CD14-positive monocyte (primary cell): ENCODE measurements around the gene HPS1. TPM values are rescaled to one million over a fixed set of nuclear protein-coding genes. Genes with fewer than 3 reads are reported as not detected.

ENCODE experiments used
- DNase-seq, 3 donors: peaks; one replicate each; pipeline ENCODE4 v3.0.0-alpha.2; 2011 to 2022
- H2AFZ ChIP-seq: 2 replicates; pipeline ENCODE4 v1.6.0; 2012; ENCODE audit warnings: mild to moderate bottlenecking, low read depth, low read length, inconsistent platforms; ENCODE audit not compliant: insufficient read depth, poor library complexity, severe bottlenecking
- H3K27ac ChIP-seq, 2 donors: 1 replicate in 1 of 2; 2 replicates in 1 of 2; pipeline ENCODE4 v1.5.1; 2012 to 2013; ENCODE audit warnings: low read length in 2 of 2, control low read depth in 1 of 2, inconsistent platforms in 1 of 2, low read depth in 1 of 2, mild to moderate bottlenecking in 1 of 2
- H3K27me3 ChIP-seq, 2 donors: one replicate each; pipeline versions ENCODE4 v1.6.0 to v1.6.1; 2011 to 2013; ENCODE audit warnings: low read length in 2 of 2; ENCODE audit not compliant: control insufficient read depth in 2 of 2, insufficient read depth in 2 of 2
- H3K36me3 ChIP-seq, 2 donors: replicated peaks in 1 of 2; 1 replicate in 1 of 2; 2 replicates in 1 of 2; pipeline versions ENCODE4 v1.5.1 to v1.6.1; 2012 to 2013; ENCODE audit warnings: low read length in 2 of 2, control low read depth in 1 of 2, inconsistent platforms in 1 of 2, mild to moderate bottlenecking in 1 of 2; ENCODE audit not compliant: insufficient read depth in 2 of 2, control insufficient read depth in 1 of 2
- H3K4me1 ChIP-seq, 2 donors: 1 replicate in 1 of 2; 2 replicates in 1 of 2; pipeline versions ENCODE4 v1.5.1 to v1.6.1; 2012 to 2013; ENCODE audit warnings: low read length in 2 of 2, control low read depth in 1 of 2, inconsistent platforms in 1 of 2, mild to moderate bottlenecking in 1 of 2, moderate library complexity in 1 of 2; ENCODE audit not compliant: insufficient read depth in 2 of 2, control insufficient read depth in 1 of 2
- H3K4me2 ChIP-seq: replicated peaks from 2 replicates; pipeline ENCODE3; 2012; ENCODE audit warnings: low read length, moderate library complexity, mild to moderate bottlenecking; ENCODE audit not compliant: poor library complexity, severe bottlenecking; ENCODE audit errors: extremely low read depth
- H3K4me3 ChIP-seq, 3 experiments: fragments of 200-600 bp in 1 of 3; sonication (generic) in 1 of 3; replicated peaks in 1 of 3; 1 replicate in 2 of 3; 2 replicates in 1 of 3; pipeline ENCODE4 v1.5.1; 2011 to 2013; ENCODE audit warnings: low read length in 3 of 3, mild to moderate bottlenecking in 3 of 3, control low read depth in 2 of 3, low read depth in 2 of 3, inconsistent platforms in 1 of 3, moderate library complexity in 1 of 3
- H3K79me2 ChIP-seq: 2 replicates; pipeline ENCODE4 v1.6.0; 2012; ENCODE audit warnings: mild to moderate bottlenecking, control low read depth, inconsistent platforms, low read length, moderate library complexity; ENCODE audit not compliant: insufficient read depth
- H3K9ac ChIP-seq: 2 replicates; pipeline ENCODE4 v1.6.0; 2017; ENCODE audit warnings: low read length, mild to moderate bottlenecking; ENCODE audit not compliant: insufficient read depth, poor library complexity, severe bottlenecking
- H3K9me3 ChIP-seq, 2 donors: replicated peaks in 1 of 2; 1 replicate in 1 of 2; 2 replicates in 1 of 2; pipeline versions ENCODE4 v1.5.1 to v1.6.1; 2012 to 2013; ENCODE audit warnings: low read length in 2 of 2, control low read depth in 1 of 2; ENCODE audit not compliant: control insufficient read depth in 1 of 2, insufficient read depth in 1 of 2
- H4K20me1 ChIP-seq: 2 replicates; pipeline ENCODE4 v1.6.0; 2012; ENCODE audit warnings: mild to moderate bottlenecking, low read length, control low read depth, moderate library complexity; ENCODE audit not compliant: insufficient read depth
- H3K27ac Mint-ChIP-seq, 7 donors: one replicate each; pipeline ENCODE4 v1.8.0; 2020; ENCODE audit warnings: mild to moderate bottlenecking in 7 of 7, mixed read lengths in 7 of 7, moderate library complexity in 6 of 7, inconsistent platforms in 2 of 7
- H3K27me3 Mint-ChIP-seq, 3 donors: one replicate each; pipeline ENCODE4 v1.8.0; 2021 to 2022; ENCODE audit warnings: low read depth in 3 of 3, mild to moderate bottlenecking in 3 of 3, mixed read lengths in 3 of 3, moderate library complexity in 3 of 3, inconsistent platforms in 1 of 3
- H3K36me3 Mint-ChIP-seq, 2 donors: one replicate each; pipeline ENCODE4 v1.8.0; 2020; ENCODE audit warnings: mixed read lengths in 2 of 2, inconsistent platforms in 1 of 2, mild to moderate bottlenecking in 1 of 2
- H3K4me1 Mint-ChIP-seq: one replicate; pipeline ENCODE4 v1.8.0; 2020; ENCODE audit warnings: mild to moderate bottlenecking, mixed read lengths
- H3K4me3 Mint-ChIP-seq, 2 donors: one replicate each; pipeline ENCODE4 v1.8.0; 2020; ENCODE audit warnings: mild to moderate bottlenecking in 2 of 2, mixed read lengths in 2 of 2, moderate library complexity in 1 of 2
- H3K9me3 Mint-ChIP-seq, 7 donors: one replicate each; pipeline ENCODE4 v1.8.0; 2020 to 2022; ENCODE audit warnings: mixed read lengths in 7 of 7, mild to moderate bottlenecking in 6 of 7, moderate library complexity in 6 of 7, inconsistent platforms in 2 of 7
- CTCF ChIP-seq: fragments of 200-600 bp; IDR thresholded peaks from one replicate; pipeline ENCODE4 v1.8.0; 2022; ENCODE audit warnings: antibody characterized with exemption, mild to moderate bottlenecking
- WGBS: methylation state at CpG from one replicate; pipeline ENCODE4 v1.1.5; 2013; ENCODE audit warnings: missing lambda C conversion rate; ENCODE audit not compliant: insufficient coverage; 5-methylcytosine and 5-hydroxymethylcytosine counted together
- intact Hi-C, 2 donors: fragments of 100-400 bp; cut with micrococcal nuclease; formaldehyde crosslinking; loops; one replicate each; pipeline versions ENCODE4 v1.15.0 to v1.15.1; 2023
- polyA plus RNA-seq, 3 donors: library from polyadenylated mRNA; depleted of rRNA in 1 of 3; unstranded in 2 of 3; stranded (reverse) in 1 of 3; fragments of 300-500 nt in 2 of 3; fragments of >200 nt in 1 of 3; fragmentation: Illumina TruSeq in 2 of 3; gene quantifications; 1 replicate in 2 of 3; 2 replicates in 1 of 3; pipeline ENCODE4 v1.2.3, GENCODE V29; 2012 to 2021

Gene HPS1
- polyA plus RNA-seq, 3 donors: 73.0 to 135 (median 85.2) TPM

- intact Hi-C loops: no loop called here
- Mint-ChIP-seq H3K4me1 (peaks cover 8% of the 10 kb centered on the region), H3K27ac (peak overlapping the region in 1 of 7 donors; percentile 23), H3K9me3 (no peaks in the 10 kb centered on the region), H3K36me3 (no peaks in the 10 kb centered on the region), H3K4me3 (no peak overlapping the region), H3K27me3 (peaks cover 14 to 16% (median 16%) of the 10 kb centered on the region in 3 donors)
- Histone ChIP-seq H3K27ac (no peak overlapping the region), H3K36me3 (no peaks in the 10 kb centered on the region), H4K20me1 (no peaks in the 10 kb centered on the region), H3K27me3 (peaks cover 0 to 4% of the 10 kb centered on the region in 2 donors), H3K9me3 (no peaks in the 10 kb centered on the region), H3K4me3 (no peak overlapping the region), H3K4me2 (no peak overlapping the region), H3K4me1 (no peaks in the 10 kb centered on the region), H3K9ac (no peak overlapping the region), H3K79me2 (no peaks in the 10 kb centered on the region), H2AFZ (no peak overlapping the region)
- WGBS: 95% methylated on average over 2 of the region's 3 CpGs
- TF ChIP-seq CTCF: no peak
- DNase-seq: peak in 2 of 3 donors; percentile 10 to 43
These were observed 14.2 kb upstream of the HPS1 start for GRCh38 chr10:98460837-98461499.

GRCh38 chr10:98458809-98459784 lies 12.4 kb upstream of the HPS1 start:
- 98% methylated on average over 7 of the region's 15 CpGs for WGBS
- H3K4me3 Mint-ChIP-seq: no peak overlapping the region
- Histone ChIP-seq H3K79me2 (no peaks in the 10 kb centered on the region), H3K27ac (no peak overlapping the region), H3K4me2 (no peak overlapping the region), H4K20me1 (no peaks in the 10 kb centered on the region), H3K9ac (no peak overlapping the region), H3K4me1 (no peaks in the 10 kb centered on the region), H3K4me3 (no peak overlapping the region), H3K9me3 (no peaks in the 10 kb centered on the region), H2AFZ (no peak overlapping the region), H3K36me3 (no peaks in the 10 kb centered on the region), H3K27me3 (peaks cover 0 to 4% of the 10 kb centered on the region in 2 donors)
- H3K27ac Mint-ChIP-seq: no peak overlapping the region
- intact Hi-C loops: no loop called here
- H3K27me3 Mint-ChIP-seq: peaks cover 13 to 24% (median 17%) of the 10 kb centered on the region in 3 donors
- H3K4me1 Mint-ChIP-seq: peaks cover 5% of the 10 kb centered on the region
- no peak for DNase-seq
- H3K36me3 Mint-ChIP-seq: no peaks in the 10 kb centered on the region
- no peak for TF ChIP-seq CTCF
- no peaks in the 10 kb centered on the region for H3K9me3 Mint-ChIP-seq
